Metanephros (tissue), 2 donors: Measurements from ENCODE around the gene TMEM244. TPM values are rescaled to one million over a fixed set of nuclear protein-coding genes. Genes with fewer than 3 reads are reported as not detected.

Source experiments
- small RNA-seq: library from RNA; depleted of rRNA; stranded (forward); fragments of <200 nt; gene quantifications from one replicate; pipeline ENCODE3, GENCODE V24; 2014; ENCODE audit warnings: low replicate concordance
- total RNA-seq: library from RNA; depleted of rRNA; stranded (reverse); fragments of >200 nt; gene quantifications from one replicate; pipeline ENCODE4 v1.2.3, GENCODE V29; 2014

TMEM244 gene, protein sequence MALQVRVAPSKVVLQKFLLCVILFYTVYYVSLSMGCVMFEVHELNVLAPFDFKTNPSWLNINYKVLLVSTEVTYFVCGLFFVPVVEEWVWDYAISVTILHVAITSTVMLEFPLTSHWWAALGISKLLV
- total RNA-seq = not detected

GRCh38 chr6:129860908-129861665 is at the start of gene TMEM244:
TSS of gene TMEM244 (minus strand) at chr6:129861315. CDS start at chr6:129861188, 127 bp downstream.

Small RNA genes lying within 50 kb of the gene (small RNA-seq; reads per million reads assigned to genes)
- gene AL451046.2 = not detected

Other genes with a start within 250 kb of the TMEM244 start
- 22.8 TPM for gene ARHGAP18, start 151.1 kb downstream of the TMEM244 start, total RNA-seq
- gene L3MBTL3, start 157.3 kb upstream of the TMEM244 start, total RNA-seq = 13.1 TPM